Right lung (tissue), 5 donors: ENCODE measurements around the gene TMC2. TPM values are rescaled to one million over a fixed set of nuclear protein-coding genes. Genes with fewer than 3 reads are reported as not detected.
"Not testable (repeated sequence)": the region's sequence is repeated elsewhere in the genome, so short reads cannot be mapped to it uniquely, and the experiment has no call there.

ENCODE experiments used
- DNase-seq, 2 donors: peaks; one replicate each; pipeline ENCODE4 v3.0.0-alpha.2; 2013
- polyA plus RNA-seq, 5 donors: library from polyadenylated mRNA; unstranded; fragments of 120-200 nt; gene quantifications; one replicate each; pipeline versions ENCODE4 v1.2.1 to v1.2.3, GENCODE V29; 2013; ENCODE audit warnings: inconsistent platforms in 1 of 5, low replicate concordance in 1 of 5; ENCODE audit not compliant: insufficient read length in 5 of 5, insufficient read depth in 1 of 5

The TMC2 gene
- polyA plus RNA-seq, 5 donors, result 0.09 to 0.35 (median 0.27) TPM

- peak; percentile 78 to 83 for DNase-seq
Measured at GRCh38 chr20:2523919-2524708, 12.3 kb upstream of the TMC2 start.

- peak; percentile 46 to 66 for DNase-seq
Measured at GRCh38 chr20:2524709-2525506, 11.5 kb upstream of the TMC2 start.

DNA sequence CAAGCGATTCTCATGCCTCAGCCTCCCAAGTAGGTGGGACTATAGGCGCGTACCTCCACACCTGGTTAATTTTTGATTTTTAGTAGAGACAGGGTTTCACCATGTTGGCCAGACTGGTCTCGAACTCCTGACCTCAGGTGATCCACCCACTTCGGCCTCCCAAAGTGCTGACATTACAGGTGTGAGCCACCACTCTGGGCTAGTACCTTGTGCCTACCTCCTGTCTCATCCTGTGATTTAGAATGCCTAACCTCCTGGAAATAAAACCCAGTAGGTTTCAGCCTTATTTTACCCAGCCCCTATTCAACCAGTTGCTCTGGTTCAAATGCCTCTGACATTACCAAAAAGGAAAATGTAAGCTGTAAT lies 10.2 kb upstream of the TMC2 start:
- DNase-seq, result not testable (repeated sequence)

GRCh38 chr20:2527762-2528161 lies 8.6 kb upstream of the TMC2 start:
- DNase-seq, result no peak

GRCh38 chr20:2528671-2529271 lies 7.6 kb upstream of the TMC2 start:
- no peak for DNase-seq

DNA sequence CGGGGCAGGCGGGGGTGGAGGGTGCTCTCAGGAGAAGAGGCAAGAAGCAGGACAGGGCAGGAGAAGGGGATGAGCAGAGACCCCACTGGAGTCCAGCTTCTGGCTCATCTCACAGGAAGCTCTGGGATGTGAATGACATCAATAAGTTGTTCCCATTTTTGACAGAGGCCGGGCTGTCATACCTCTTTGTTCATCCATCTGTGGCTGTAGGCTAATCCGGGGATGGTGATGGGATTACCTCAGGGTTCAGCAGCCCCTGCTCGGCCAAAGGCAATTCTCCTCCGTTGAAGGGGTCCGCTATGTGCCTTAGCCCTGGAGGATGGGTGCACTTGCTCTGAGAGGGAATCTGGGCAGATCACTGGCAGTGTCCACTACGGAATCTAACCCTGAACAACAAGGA lies 3.3 kb upstream of the TMC2 start:
- no peak for DNase-seq

DNA sequence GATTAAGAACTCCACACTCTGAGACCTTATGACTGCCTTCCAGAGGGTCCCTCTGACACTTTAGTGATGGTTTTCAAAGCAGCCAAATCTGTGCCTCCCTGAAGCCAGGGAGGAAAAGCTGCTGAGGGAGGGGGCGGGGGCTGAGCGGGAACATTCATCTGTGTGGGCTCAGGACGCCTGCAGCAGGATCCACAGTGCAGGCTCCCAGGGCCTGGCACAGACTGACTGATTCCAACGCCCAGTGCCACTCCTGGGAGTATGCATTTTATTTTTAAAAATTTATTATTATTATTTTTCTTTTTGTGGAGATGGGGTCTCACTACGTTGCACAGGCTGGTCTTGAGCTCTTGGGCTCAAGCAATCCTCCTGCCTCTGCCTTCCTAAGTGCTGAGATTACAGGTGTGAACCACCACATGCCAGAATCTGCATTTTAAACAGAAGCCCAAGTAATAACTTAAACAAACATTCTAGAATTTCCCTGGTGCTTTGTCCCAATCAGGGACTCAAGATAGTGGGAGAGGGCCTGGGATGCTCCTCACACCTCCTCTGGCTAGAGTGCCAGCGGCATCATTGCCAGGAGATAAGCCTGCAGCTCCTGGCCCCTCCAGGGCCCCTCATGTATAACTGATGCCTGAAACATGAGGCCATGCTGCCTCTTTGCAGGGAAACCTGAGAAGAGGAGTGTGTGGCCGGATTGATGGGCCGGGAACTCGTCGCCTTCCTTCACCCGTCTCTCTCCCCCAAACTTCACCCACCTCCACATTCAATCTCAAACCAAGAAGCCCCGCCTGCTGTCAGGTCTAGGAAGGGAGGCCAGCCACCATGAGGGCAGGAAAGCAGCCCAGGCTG lies 438 bp upstream of the TMC2 start:
- no peak for DNase-seq

- no peak for DNase-seq
Measured at GRCh38 chr20:2537101-2537500, 728 bp downstream of the TMC2 start.

DNA sequence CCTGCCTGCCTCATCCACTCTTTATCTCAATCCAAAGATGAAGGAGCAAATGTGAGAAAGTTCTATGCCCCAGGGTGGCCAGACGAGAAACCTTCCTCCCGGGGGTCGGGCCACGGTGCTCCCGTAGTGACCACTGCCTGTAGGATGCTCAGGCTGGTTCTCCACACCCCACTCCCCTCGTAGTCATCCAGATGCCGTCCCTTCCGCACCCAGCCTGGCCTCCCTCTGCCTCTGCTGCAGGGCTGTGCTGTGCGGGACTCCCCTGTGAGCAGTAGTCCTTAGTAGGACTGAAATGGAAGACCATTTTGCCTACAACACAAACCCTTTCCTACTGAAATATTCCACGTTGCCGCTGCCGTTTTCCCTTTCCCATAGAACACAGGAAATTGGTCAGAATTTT lies 2.0 kb downstream of the TMC2 start:
- DNase-seq, result no peak

- no peak for DNase-seq
Measured at GRCh38 chr20:2538931-2539720, 2.8 kb downstream of the TMC2 start.

DNA sequence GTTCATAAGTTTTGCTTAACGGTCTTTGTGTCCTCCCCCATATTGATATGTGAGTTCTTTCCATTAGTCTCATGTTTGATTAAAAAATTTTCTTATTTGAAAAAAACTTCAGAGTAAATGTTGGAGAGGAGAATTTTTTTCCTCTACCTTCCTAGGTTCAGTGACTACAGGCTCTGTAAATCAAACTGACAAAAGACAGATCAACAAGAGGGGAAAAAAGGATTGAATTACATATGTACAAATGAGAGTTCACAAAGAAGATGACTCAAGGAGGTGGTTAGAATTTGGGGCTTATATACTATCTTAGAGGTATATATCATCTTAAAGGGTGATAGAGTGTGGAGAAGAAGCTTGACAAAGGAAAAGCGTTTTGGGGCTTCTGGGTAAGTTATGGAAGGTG lies 5.6 kb downstream of the TMC2 start:
- no peak for DNase-seq

GRCh38 chr20:2542361-2542760 lies 6.0 kb downstream of the TMC2 start:
- no peak for DNase-seq

DNA sequence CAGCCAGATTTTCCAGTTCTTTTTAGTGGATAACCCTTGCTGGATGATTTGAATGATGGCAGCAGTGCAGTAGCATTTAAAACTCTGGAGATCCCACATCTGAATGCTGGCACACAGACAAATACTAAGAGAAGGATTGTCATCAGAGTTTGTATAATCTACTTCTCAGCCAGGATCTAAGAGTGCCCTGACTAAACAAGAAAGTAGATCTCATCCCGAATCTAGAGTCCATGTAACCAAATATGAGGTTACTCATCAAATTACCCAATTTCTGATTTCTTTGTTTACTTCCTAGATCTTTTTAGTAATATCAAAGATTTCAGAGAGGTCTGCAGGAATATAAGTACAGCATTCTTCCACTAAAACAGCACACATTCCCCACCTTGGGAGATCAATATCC lies 7.8 kb downstream of the TMC2 start:
- DNase-seq, result no peak

DNA sequence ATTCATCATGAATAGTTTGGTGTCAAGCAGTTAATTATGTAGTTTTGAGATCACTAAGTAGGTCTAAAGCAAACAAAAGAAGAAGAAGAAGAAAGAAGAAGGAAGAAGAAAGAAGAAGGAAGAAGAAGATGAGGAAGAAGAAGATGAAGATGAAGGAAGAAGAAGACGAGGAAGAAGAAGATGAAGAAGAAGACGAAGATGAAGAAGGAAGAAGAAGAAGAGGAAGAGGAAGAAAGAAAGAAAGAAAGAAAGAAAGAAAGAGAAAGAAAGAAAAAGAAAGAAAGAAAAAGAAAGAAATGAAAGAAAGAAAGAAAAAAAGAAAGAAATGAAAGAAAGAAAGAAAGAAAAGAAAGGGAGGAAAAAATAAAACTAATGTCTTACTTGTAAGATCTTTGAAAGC lies 9.2 kb downstream of the TMC2 start:
- no peak for DNase-seq

DNA sequence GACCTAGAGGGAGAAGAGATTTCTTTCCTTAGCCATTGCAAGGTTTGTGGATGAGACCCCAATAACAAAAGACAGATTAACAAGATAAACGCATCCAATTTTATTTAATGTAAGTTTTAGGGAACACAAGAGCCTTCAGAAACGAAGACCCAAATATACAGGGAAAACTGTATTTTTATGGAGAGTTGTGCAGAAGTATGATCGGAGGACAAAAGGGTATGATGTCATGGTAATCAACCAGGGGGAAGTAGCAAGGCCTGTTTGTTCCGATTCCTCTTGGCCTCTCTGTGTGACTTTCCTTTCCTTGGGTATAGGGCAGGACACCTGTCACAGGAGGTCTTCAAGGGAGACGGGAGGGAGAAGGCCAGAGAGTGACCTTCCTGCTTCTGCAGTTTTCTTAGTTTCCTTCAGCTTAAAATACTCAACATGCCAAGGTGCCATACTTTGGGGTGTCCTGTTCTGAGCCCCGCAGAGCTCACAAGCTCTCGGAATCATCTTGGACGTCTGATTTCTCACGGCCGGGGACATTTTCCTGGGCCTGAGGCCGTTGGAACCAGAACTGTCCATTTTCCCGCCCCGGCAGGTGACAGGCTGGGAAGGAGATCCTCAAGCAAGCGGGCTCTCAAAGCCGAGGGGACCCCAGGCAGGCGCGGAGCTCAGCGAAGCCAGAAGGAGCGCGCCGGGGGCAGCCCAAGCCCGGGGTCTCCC lies 21.7 kb downstream of the TMC2 start:
- no peak for DNase-seq

DNA sequence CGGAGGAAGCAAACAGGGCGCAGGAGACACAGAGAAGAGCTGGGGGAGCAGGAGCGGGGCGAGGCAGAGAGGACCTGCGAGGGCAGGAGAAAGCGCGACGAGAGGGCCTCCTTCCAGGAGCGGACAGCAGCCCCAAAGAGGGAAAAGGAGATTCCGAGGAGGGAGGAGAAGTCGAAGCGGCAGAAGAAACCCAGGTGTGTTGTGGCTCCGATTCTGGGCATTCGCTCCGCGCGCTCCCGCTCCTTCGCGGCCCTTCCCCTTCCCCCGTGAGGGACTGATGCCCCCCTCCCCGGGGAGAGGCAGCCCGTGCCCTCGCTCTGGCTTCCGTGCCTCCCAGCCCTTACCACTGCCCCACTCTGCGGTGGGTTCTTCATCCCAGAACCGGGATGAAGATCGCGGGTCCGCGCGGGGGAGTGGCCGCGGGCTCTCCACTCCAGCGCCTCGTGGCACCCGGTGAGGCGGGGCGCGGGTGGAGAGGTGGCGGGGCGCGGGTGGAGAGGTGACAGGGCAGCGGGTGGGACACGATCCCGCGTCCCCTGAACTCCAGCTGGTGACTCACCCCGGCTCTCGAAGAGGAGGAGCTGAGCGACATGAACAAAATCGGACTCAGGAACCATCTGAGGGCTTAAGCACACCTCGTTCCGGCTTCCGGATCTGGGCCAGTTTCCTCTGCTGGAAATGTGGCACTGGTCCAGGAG lies 22.4 kb downstream of the TMC2 start:
- no peak for DNase-seq

DNA sequence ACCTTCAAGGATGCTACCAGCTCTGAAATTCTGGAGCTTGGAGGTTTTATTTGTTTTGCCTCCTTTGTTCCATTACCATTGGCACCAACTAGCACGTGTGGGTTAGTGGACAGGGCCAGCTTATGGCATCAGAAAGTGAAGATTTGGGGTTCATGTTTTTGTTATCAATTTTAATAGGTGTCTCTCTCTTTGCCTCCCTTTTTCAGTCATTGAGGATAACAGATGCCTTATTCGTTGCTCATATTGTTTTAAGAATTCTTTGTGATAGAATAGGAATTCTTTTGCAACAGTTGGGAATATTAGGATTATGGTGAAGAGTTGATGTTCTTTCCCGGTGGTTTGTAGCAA lies 22.9 kb downstream of the TMC2 start:
- DNase-seq, result no peak

DNA sequence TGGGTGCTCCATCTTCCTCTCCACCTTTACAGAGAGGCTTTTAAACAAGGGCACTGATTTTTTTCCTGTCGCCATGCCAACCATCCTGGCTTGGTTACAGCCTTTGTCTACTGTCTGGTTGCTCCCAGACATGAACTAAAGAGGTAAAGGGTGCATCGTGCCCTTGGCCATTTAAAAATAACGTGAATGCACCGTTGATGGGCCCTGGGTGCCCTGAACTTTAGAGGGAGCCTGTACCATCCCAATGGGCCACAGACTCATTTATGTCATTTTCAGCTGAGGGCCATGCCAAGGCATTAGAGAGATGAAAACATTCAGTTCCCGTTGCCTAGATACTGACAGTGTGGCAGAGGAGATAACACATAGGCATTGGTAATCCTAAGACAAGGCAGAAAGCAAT lies 23.3 kb downstream of the TMC2 start:
- DNase-seq, result no peak

DNA sequence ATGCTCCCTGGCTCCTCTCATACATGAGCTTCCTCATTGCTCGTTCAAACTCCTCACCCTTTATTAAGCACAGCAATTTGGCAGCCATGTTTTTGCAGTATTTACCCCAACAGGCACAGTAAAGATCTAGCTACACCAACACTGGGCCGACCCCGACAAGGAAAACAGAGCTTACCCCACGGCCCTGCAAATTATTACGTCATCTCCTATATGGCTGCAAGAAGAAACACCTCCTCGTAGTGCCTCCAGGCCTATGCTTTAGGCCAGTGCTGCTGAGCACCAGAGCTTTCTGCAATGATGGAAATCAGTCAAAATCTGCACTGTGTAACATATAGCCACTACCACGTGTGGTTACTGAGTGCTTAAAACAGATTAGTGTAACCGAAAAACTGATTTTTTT lies 26.7 kb downstream of the TMC2 start:
- no peak for DNase-seq

DNA sequence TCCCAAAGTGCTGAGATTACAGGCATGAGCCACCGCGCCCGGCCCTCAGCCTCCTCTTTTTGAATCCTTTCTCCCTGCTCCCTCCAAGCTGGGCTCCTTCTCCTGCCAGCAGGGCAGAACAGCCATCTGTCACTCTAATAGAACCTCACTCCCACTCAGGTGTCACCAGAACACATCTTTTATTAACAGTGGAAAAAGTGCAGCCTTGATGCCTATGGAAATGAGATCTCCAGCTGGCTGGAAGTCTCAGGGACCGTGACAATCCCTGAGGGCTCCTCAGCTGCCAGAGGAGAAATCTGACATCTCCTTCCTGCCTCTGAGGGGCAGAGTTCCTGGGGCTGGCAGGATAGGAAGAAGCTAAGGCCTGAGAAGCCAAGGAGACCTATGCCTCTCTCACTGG lies 28.0 kb downstream of the TMC2 start:
- DNase-seq, result no peak
